Uterus (tissue), 2 donors: ENCODE results near the gene MTO1.
"Not testable (repeated sequence)": the region's sequence is repeated elsewhere in the genome, so short reads cannot be mapped to it uniquely, and the experiment has no call there.

Experiments used
- POLR2A ChIP-seq, 2 donors: fragments of 450-650 bp; IDR thresholded peaks; one replicate each; pipeline ENCODE4 v1.6.1; 2016; ENCODE audit warnings: antibody characterized with exemption in 2 of 2, mild to moderate bottlenecking in 1 of 2, moderate library complexity in 1 of 2
- TF ChIP-seq, protein P1 (sequence below), 4 experiments: fragments of 200-600 bp in 2 of 4; fragments of 450-650 bp in 2 of 4; sonication (generic) in 2 of 4; IDR thresholded peaks; one replicate each; pipeline ENCODE4 v1.5.1; 2016 to 2019; ENCODE audit warnings: antibody characterized with exemption in 4 of 4, mild to moderate bottlenecking in 2 of 4, moderate library complexity in 1 of 4

GRCh38 chr6:73551115-73551514 is 89.6 kb downstream of the MTO1 start:
- TF ChIP-seq, protein P1, sequence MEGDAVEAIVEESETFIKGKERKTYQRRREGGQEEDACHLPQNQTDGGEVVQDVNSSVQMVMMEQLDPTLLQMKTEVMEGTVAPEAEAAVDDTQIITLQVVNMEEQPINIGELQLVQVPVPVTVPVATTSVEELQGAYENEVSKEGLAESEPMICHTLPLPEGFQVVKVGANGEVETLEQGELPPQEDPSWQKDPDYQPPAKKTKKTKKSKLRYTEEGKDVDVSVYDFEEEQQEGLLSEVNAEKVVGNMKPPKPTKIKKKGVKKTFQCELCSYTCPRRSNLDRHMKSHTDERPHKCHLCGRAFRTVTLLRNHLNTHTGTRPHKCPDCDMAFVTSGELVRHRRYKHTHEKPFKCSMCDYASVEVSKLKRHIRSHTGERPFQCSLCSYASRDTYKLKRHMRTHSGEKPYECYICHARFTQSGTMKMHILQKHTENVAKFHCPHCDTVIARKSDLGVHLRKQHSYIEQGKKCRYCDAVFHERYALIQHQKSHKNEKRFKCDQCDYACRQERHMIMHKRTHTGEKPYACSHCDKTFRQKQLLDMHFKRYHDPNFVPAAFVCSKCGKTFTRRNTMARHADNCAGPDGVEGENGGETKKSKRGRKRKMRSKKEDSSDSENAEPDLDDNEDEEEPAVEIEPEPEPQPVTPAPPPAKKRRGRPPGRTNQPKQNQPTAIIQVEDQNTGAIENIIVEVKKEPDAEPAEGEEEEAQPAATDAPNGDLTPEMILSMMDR (IDR thresholded peaks at IDR 0.05) = not testable (repeated sequence)
- not testable (repeated sequence) for TF ChIP-seq POLR2A (IDR thresholded peaks at IDR 0.05)
